Mammary epithelial cell (primary cell): ENCODE results near the gene NHS.

ENCODE experiments used
- EZH2 ChIP-seq: IDR thresholded peaks from 2 replicates; pipeline ENCODE4 v1.6.1; 2012; ENCODE audit warnings: low read length, inconsistent platforms, borderline replicate concordance
- TF ChIP-seq, protein P1 (sequence below), 2 donors: IDR thresholded peaks in 1 of 2; conservative IDR thresholded peaks in 1 of 2; 2 replicates each; pipeline ENCODE4 v1.5.1; 2011 to 2012; ENCODE audit warnings: inconsistent platforms in 2 of 2, low read length in 2 of 2, mild to moderate bottlenecking in 2 of 2, control low read depth in 1 of 2, low read depth in 1 of 2; ENCODE audit not compliant: insufficient read depth in 1 of 2; ENCODE audit errors: extremely low read depth in 1 of 2

DNA sequence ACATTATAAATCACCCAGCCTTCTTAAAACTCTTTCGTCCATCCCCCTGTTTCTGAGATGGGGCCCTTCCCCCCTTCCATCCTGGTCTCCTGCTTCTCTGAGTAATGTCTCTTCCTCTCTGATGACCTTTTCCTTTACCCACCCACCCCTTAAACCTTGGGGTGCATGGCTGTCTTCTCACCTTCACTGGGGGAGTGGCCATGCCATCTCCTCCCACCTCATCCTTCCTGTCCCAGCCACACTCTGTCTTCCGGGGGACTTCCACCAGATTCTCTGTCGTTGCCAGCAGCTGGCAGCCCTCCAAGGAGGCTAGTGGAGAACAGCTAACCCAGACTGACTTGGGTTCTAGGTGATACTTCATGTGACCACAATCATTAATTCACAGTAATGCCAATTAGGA lies 279.1 kb downstream of the NHS start:
- TF ChIP-seq, protein P1, sequence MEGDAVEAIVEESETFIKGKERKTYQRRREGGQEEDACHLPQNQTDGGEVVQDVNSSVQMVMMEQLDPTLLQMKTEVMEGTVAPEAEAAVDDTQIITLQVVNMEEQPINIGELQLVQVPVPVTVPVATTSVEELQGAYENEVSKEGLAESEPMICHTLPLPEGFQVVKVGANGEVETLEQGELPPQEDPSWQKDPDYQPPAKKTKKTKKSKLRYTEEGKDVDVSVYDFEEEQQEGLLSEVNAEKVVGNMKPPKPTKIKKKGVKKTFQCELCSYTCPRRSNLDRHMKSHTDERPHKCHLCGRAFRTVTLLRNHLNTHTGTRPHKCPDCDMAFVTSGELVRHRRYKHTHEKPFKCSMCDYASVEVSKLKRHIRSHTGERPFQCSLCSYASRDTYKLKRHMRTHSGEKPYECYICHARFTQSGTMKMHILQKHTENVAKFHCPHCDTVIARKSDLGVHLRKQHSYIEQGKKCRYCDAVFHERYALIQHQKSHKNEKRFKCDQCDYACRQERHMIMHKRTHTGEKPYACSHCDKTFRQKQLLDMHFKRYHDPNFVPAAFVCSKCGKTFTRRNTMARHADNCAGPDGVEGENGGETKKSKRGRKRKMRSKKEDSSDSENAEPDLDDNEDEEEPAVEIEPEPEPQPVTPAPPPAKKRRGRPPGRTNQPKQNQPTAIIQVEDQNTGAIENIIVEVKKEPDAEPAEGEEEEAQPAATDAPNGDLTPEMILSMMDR (conservative IDR thresholded peaks at IDR 0.05 in 1 of 2, IDR thresholded peaks at IDR 0.05 in 1 of 2; ENCODE audit: extremely low read depth in 1 of 2, insufficient read depth in 1 of 2, low read depth in 1 of 2, low read length in 2 of 2): no peak
- TF ChIP-seq EZH2: no peak
